HG03469 (cell line): ENCODE results near the gene GAPT.
"Not testable (repeated sequence)": the region's sequence is repeated elsewhere in the genome, so short reads cannot be mapped to it uniquely, and the experiment has no call there.

Experiments
- ATAC-seq: cut with Tn5 transposase; IDR thresholded peaks from one replicate; pipeline ENCODE4 v1.9.1; 2021; ENCODE audit warnings: mild to moderate bottlenecking, moderate library complexity, moderate number of reproducible peaks; ENCODE audit not compliant: unreplicated experiment

Gene GAPT

GRCh38 chr5:58503390-58504046 is 12.3 kb downstream of the GAPT start:
- no peak for ATAC-seq

- ATAC-seq = no peak
These were observed 13.5 kb downstream of the GAPT start for GRCh38 chr5:58504766-58505165.

- no peak for ATAC-seq
These were observed 14.3 kb downstream of the GAPT start for GRCh38 chr5:58505502-58505901.

DNA sequence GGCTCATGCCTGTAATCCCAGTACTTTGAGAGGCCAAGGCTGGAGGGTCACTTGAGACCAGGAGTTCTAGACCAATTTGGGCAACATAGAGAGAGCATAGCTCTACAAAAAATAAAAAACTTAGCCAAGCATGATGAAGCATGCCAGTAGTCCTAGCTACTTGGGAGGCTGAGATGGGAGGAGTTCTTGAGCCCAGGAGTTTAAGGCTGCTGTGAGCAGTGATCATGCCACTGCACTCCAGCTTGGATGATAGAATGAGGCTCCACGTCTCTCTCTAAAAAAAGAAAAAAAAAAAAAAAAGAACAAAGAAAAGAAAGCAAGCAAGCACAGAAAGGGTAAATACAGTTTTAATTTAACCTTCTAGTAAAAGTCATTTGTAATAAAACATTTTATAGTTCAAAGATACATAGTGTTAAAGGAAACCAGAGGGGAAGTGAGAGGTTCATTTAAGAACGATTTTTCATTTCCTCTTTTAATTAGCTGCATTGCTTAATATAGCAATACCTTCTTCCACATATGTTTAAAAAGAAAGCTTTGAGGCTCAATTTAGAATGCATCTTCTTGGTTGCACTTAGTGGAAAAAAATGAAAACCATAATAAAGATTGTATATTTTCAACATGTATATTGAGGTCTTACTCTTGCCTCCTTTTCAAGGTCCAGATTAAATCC is 14.9 kb downstream of the GAPT start:
- peak; percentile 64 for ATAC-seq

DNA sequence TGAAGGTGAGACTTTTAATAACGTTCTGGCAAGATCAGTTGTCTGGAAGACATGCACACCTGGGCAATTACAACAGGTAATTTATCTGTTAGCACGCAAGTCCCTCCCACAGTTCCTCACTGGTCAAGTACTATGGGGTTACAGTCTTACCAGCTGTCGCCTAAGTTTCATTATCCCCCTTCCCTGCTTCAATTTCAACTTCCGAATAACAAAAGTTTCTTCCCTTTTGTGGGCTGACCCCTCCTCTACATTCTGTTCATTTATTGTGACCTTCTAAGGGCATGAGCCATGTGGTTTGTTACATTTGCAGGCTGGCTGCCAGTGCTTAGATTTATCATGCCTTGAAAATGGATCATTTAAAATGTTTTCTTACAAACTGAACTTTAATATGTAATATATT is 16.5 kb downstream of the GAPT start:
- ATAC-seq = no peak

- ATAC-seq = no peak
These were observed 26.0 kb downstream of the GAPT start for GRCh38 chr5:58517198-58517597.

DNA sequence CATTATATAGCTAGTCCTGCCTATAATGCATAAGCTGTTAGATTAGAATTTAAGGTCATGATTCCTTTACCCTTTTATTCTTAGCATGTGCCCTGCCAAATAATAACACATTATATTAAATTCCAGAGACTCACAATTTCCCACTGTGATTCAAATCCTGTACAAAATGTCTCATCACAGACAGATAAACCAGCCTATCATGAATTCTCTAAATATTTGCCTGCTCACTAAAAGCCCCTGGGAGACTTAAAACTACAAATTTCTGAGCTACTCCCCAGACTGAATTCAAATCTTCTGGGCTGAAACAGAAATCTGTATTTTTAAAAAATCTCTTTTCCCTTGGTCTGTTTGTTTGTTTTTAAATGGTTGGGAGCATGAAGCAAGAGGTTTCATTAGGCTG is 32.7 kb downstream of the GAPT start:
- no peak for ATAC-seq

DNA sequence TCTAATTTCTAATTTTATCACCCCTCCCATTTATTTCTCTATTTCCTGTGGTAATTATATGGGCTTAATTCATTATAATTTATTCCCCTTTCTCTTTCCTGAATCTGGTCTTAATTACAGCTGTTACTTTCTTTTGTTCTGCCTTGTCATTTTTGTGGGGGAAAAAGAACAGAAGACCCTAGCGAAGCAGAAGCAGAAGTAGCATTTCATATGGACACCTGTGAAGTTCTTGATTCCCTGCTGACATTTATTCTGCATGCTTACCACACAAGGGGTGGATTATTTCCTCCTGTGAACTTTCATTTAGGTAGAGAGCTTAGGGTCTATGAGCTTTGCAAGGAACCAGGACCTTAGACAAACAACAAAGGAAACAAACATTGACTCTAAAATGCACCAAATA is 33.3 kb downstream of the GAPT start:
- ATAC-seq = no peak

- no peak for ATAC-seq
These were observed 39.8 kb downstream of the GAPT start for GRCh38 chr5:58530942-58531490.

- ATAC-seq = not testable (repeated sequence)
These were observed 50.7 kb downstream of the GAPT start for GRCh38 chr5:58541935-58542334.

DNA sequence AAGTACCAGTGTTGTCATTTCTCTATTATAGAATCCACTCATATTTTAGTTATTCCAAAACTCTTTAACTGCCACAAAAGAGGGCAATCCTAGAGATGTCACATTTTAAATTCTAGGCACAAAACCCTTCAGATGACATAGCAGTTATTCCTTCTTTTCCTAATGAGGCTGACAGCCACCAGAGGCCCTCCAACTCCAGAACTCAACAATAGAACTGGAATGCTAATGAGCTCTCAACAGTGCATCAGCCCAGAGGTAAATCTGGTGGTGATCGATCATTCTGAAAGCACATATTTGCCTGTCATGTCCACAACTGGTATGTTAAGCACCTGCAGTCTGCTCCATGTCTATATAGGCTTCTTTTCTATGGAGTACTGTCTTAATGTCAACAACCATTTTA is 51.5 kb downstream of the GAPT start:
- no peak for ATAC-seq

GRCh38 chr5:58543723-58544122 is 52.5 kb downstream of the GAPT start:
- no peak for ATAC-seq

DNA sequence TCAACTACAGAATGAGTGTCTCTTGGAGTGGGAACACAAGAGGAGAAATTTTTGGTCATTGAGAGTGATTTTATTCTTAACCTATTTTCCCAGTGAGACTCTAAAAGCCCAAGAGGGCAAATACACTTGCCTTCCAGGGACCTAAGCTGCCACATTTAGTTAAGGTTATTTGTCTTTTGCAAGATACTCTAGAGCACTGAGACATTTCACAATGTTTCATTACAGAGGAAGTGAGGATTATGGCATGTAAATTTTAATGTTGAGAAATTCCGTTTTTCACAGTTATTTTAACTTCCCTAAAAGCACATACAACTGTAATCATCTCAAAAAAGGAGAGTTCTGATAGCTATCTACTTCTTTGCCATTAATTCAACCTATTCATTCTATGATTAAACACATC is 53.0 kb downstream of the GAPT start:
- no peak for ATAC-seq

- no peak for ATAC-seq
These were observed 53.7 kb downstream of the GAPT start for GRCh38 chr5:58544926-58545325.

DNA sequence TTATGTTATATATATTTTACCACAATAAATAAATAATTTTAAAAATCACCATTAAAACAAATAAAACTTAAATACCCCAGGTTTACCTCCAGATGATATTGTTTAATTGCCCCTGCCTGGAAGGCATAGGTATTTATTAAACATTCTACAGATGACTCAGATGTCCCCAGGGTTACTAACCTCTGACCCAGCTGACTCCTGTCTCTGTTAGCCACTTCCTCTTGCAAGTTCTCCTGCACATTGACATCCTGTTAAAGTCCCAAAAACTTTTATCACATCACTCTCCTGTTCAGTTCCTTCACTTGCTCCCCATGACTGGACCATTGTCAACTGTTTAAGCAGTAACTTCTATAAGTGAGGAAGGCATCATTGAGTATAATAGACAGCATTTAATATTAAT is 54.7 kb downstream of the GAPT start:
- peak; percentile 98 for ATAC-seq
